Measurements from ENCODE around the gene SLC38A10. TPM values are rescaled to one million over a fixed set of nuclear protein-coding genes. Genes with fewer than 3 reads are reported as not detected.

SLC38A10 gene
- total RNA-seq, 1 donor from 2014 or later: 67.5 TPM

- TF ChIP-seq POLR2A (IDR thresholded peaks at IDR 0.05) (no peak), POLR2AphosphoS5 (IDR thresholded peaks at IDR 0.05; ENCODE audit: insufficient read depth in 1 of 2, low read depth in 1 of 2) (no peak), CTCF (IDR thresholded peaks at IDR 0.05) (no peak)
- H3K36me3 ChIP-seq: no peaks in the 10 kb centered on the region
- no peaks in the 10 kb centered on the region for H3K9me3 ChIP-seq
- H3K27ac ChIP-seq: no peak overlapping the region
- H3K4me3 ChIP-seq: no peak overlapping the region
- H3K27me3 ChIP-seq: no peaks in the 10 kb centered on the region
- peaks cover 21% of the 10 kb centered on the region for H3K4me1 ChIP-seq
- intact Hi-C loops (cut with DNase I): no loop called here
- DNase-seq (ENCODE audit: extremely low spot score in 2 of 2): no peak
Observed at GRCh38 chr17:81307636-81308560, 12.8 kb upstream of the SLC38A10 start.

- no peaks in the 10 kb centered on the region for H3K9me3 ChIP-seq
- intact Hi-C loops (cut with DNase I): no loop called here
- no peaks in the 10 kb centered on the region for H3K27me3 ChIP-seq
- no peak overlapping the region for H3K4me3 ChIP-seq
- no peak overlapping the region for H3K27ac ChIP-seq
- TF ChIP-seq CTCF (IDR thresholded peaks at IDR 0.05) (no peak), POLR2A (IDR thresholded peaks at IDR 0.05) (no peak), POLR2AphosphoS5 (IDR thresholded peaks at IDR 0.05; ENCODE audit: insufficient read depth in 1 of 2, low read depth in 1 of 2) (no peak)
- no peaks in the 10 kb centered on the region for H3K36me3 ChIP-seq
- H3K4me1 ChIP-seq: peaks cover 21% of the 10 kb centered on the region
- DNase-seq (ENCODE audit: extremely low spot score in 2 of 2): no peak
Observed at GRCh38 chr17:81306898-81307510, 11.9 kb upstream of the SLC38A10 start.

GRCh38 chr17:81306491-81306890, 11.4 kb upstream of the SLC38A10 start:
- no peaks in the 10 kb centered on the region for H3K36me3 ChIP-seq
- no peak overlapping the region for H3K4me3 ChIP-seq
- H3K9me3 ChIP-seq: no peaks in the 10 kb centered on the region
- DNase-seq (ENCODE audit: extremely low spot score in 2 of 2): no peak
- H3K4me1 ChIP-seq: peaks cover 21% of the 10 kb centered on the region
- H3K27ac ChIP-seq: no peak overlapping the region
- no peak for TF ChIP-seq POLR2A (IDR thresholded peaks at IDR 0.05)
- no peak for TF ChIP-seq POLR2AphosphoS5 (IDR thresholded peaks at IDR 0.05; ENCODE audit: insufficient read depth in 1 of 2, low read depth in 1 of 2)
- TF ChIP-seq CTCF (IDR thresholded peaks at IDR 0.05): no peak
- intact Hi-C loops (cut with DNase I): no loop called here
- no peaks in the 10 kb centered on the region for H3K27me3 ChIP-seq

GRCh38 chr17:81305051-81305630, 10.0 kb upstream of the SLC38A10 start:
- no peak for TF ChIP-seq POLR2AphosphoS5 (IDR thresholded peaks at IDR 0.05; ENCODE audit: insufficient read depth in 1 of 2, low read depth in 1 of 2)
- no peak for TF ChIP-seq POLR2A (IDR thresholded peaks at IDR 0.05)
- no peak for TF ChIP-seq CTCF (IDR thresholded peaks at IDR 0.05)
- Histone ChIP-seq H3K27me3 (no peaks in the 10 kb centered on the region), H3K4me3 (no peak overlapping the region), H3K36me3 (no peaks in the 10 kb centered on the region), H3K4me1 (peaks cover 19% of the 10 kb centered on the region), H3K9me3 (no peaks in the 10 kb centered on the region), H3K27ac (no peak overlapping the region)
- DNase-seq (ENCODE audit: extremely low spot score in 2 of 2): no peak
- intact Hi-C loops (cut with DNase I): no loop called here
